ENCODE measurements around the gene SEL1L.
"Not testable (repeated sequence)": the region's sequence is repeated elsewhere in the genome, so short reads cannot be mapped to it uniquely, and the experiment has no call there.

The SEL1L gene

DNA sequence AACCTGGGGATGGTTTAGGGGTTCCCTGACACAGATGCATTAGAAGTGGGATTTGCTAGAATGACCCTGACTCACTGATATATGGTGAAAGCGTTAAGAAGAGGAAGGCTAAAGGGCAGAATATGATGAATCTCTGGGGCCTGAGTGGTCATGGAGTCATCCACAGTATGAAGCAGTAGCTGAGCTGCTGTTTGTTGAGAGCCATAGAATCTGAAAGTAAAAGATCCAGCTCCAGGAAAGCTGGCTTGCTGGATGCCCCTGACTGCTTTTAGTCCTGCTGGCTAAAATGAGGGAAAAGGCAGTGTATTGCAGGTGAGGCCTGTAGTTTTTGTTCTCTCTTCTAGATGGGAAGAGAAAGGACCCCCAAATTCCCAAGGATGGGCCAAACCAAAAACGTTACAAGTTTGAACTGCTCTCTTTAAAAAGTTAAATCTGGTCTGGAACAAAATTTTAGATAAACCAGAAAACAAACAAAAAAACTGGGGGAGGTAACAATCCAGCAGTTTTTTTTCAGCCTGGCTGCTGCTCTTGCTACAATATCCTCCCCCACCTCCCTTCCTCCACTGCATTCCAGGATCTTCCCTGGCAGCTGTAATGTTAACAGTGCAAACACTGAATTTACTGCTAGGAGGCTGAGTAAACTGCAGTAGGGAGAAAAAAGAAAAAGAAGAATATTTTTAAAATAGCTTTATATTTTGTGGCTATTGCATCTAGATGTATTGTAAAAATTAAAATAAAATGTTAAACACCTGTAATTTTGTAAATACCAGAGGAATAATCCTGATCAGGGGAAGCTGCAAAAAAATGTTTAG lies 16.5 kb downstream of the SEL1L start:
- DNase-seq (ENCODE audit: insufficient read length, low spot score) (no peak), FAIRE-seq (no peak)
- TF ChIP-seq, protein P1, sequence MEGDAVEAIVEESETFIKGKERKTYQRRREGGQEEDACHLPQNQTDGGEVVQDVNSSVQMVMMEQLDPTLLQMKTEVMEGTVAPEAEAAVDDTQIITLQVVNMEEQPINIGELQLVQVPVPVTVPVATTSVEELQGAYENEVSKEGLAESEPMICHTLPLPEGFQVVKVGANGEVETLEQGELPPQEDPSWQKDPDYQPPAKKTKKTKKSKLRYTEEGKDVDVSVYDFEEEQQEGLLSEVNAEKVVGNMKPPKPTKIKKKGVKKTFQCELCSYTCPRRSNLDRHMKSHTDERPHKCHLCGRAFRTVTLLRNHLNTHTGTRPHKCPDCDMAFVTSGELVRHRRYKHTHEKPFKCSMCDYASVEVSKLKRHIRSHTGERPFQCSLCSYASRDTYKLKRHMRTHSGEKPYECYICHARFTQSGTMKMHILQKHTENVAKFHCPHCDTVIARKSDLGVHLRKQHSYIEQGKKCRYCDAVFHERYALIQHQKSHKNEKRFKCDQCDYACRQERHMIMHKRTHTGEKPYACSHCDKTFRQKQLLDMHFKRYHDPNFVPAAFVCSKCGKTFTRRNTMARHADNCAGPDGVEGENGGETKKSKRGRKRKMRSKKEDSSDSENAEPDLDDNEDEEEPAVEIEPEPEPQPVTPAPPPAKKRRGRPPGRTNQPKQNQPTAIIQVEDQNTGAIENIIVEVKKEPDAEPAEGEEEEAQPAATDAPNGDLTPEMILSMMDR (IDR thresholded peaks at IDR 0.05; ENCODE audit: insufficient read depth, missing control alignments), result no peak

DNA sequence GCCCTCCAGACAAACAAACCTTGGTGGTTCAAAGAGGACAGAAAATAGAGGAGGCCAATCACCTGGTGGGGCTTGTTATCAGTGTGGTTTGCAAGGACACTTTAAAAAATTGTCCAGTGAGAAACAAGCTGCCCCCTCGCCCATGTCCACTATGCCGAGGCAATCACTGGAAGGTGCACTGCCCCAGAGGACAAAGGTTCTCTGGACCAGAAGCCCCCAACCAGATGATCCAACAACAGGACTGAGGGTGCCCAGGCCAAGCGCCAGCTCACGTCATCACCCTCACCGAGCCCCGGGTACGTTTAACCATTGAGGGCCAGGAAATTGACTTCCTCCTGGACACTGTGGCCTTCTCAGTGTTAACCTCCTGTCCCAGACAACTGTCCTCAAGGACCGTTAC lies 17.7 kb downstream of the SEL1L start:
- not testable (repeated sequence) for DNase-seq (ENCODE audit: insufficient read length, low spot score); FAIRE-seq

DNA sequence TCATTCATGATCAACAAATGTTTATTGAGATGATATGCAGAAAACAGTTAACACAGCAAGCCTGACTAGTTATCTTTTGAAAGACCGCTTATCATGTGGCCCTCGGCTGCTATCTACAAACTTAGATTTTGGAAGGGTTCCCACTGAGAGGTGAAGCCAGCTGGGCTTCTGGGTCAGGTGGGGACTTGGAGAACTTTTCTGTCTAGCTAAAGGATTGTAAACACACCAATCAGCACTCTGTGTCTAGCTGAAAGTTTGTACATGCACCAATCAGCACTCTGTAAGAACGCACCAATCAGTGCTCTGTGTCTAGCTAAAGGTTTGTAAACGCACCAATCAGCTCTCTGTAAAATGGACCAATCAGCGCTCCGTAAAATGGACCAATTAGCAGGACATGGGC lies 20.8 kb downstream of the SEL1L start:
- FAIRE-seq; DNase-seq (ENCODE audit: insufficient read length, low spot score): not testable (repeated sequence)

DNA sequence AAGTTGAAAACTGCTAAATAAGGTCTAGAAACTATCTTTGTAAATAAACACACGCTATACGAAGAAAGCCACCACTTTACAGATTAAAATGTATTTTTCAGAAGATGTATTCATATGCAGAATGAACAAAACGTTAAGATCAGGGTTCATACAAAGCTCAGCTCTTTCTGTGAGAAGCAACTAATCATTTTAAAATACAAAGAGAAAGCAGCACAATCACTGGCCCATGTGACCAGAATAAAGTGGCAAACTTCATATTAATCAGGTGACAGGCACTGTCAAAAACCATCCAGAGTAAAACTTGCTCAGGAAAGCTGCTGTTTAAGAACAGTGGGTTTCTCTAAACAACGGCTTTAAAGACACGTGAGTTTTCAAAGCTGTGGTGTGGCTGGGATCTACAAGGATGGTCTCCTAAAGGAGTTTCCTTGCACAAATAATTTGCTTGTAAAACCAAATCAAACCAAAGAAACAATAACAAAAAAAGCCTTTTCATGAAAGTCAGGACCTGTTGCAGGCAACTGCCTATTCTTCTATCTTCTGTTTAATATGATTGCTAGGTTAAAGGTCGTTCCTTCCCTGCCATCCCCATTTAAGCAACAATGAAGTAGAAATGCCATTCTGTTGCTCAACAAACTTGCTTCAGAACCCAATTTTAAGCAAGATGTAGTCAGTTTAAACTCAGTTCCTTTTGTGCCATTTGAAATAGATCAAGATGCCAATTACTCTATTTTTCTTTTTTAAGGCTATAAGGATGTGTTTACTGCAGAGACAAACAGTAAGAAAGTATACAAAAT lies 22.3 kb downstream of the SEL1L start:
- FAIRE-seq (no peak), DNase-seq (ENCODE audit: insufficient read length, low spot score) (no peak)
- TF ChIP-seq, protein P1 (IDR thresholded peaks at IDR 0.05; ENCODE audit: insufficient read depth, missing control alignments), result no peak

DNA sequence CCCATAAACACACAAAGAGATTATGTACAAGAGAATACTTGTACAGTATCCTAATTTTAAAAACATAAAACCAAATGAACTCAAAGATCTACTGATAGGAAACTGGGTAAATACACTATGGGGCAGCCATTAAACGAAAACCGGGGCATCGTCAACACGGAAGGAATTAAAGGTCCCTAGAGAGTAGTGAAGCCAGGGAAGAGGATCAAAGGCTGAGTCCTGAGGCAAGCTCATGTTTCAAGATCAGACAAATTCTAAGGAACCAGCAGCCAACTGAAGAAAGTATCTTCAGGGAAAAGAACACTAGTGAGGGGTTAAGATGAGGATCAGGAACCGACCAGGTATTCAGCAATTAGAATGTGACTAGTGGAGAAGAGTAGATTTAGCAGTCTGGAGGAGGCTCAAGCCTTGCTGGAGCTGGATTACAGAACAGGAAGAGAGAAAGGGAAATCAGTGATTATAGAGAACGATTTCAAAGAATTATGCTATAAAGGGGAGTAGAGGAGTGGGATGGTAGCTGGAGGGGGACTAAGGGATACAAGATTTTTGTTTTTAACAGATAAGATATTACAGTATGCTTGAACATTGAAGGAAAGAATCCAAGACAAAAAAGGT lies 23.7 kb downstream of the SEL1L start:
- TF ChIP-seq, protein P1 (IDR thresholded peaks at IDR 0.05; ENCODE audit: insufficient read depth, missing control alignments), result no peak
- FAIRE-seq (peak; percentile 94), DNase-seq (ENCODE audit: insufficient read length, low spot score) (peak; percentile 31)

DNA sequence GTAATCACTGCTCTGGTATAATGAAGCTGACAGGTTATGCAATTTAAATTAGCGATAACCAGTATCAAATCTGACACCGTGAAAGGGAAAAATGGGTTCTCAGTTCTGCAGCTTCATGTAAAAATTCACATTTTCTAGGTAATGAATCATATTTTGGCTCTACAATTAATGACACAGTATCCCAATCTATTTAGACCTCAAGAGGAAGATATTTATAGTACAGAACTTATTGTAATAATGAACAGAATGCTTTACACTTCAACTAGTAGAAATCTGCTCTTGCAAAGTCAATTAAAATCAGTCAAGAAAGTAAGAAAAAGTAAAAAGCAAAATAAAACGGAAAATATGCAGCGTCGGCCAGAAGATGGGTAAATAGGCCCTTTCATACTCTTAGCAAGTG lies 24.3 kb downstream of the SEL1L start:
- no peak for FAIRE-seq
- TF ChIP-seq, protein P1 (IDR thresholded peaks at IDR 0.05; ENCODE audit: insufficient read depth, missing control alignments), result no peak
- no peak for DNase-seq (ENCODE audit: insufficient read length, low spot score)

DNA sequence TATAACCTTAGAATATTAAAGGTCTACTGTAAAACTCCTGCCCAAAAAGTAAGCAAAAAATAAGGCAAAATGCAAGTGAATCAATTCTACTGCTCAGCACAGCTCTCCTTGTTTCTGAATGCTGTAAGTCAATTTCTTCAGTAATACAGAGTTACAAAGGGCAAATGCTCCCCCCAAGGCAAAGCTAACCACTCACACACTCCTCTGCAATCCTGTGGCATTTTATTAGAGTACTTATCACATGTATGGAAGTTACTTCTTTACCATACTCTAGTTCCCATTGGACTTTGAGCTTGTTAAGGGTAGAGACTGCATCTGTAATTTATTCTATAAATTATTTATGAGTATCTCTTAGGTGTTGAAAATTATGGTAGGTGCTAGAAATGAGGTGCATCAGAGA lies 27.2 kb downstream of the SEL1L start:
- DNase-seq (ENCODE audit: insufficient read length, low spot score), result no peak
- TF ChIP-seq, protein P1 (IDR thresholded peaks at IDR 0.05; ENCODE audit: insufficient read depth, missing control alignments), result no peak
- FAIRE-seq, result no peak

DNA sequence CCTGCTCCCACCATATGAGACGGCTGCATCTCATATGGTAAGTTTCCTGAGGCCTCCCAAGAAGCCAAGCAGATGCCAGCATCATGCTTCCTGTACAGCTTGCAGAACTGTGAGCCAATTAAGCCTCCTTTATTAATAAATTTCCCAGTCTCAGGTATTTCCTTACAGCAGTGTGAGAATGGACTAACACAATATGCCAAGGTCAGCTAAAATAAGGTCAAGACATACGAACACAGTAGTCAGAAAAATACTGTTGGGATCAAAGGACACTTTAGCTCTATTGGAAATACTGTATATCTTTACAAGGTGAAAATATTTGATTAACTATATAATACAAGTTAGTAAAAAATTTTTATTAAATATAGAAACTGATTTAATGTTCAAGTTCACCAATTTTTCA lies 28.8 kb downstream of the SEL1L start:
- FAIRE-seq, result peak; percentile 44
- DNase-seq (ENCODE audit: insufficient read length, low spot score), result no peak
- TF ChIP-seq, protein P1 (IDR thresholded peaks at IDR 0.05; ENCODE audit: insufficient read depth, missing control alignments), result no peak

Measured in D721Med (cell line).